Ovary (tissue), 3 donors: ENCODE measurements around the gene PPP6R3.

ENCODE experiments used
- CTCF ChIP-seq, 3 donors: fragments of 450-650 bp in 2 of 3; fragments of 200-600 bp in 1 of 3; IDR thresholded peaks; one replicate each; pipeline versions ENCODE4 v1.5.1 to v1.8.0; 2016 to 2022; ENCODE audit warnings: antibody characterized with exemption in 3 of 3, mild to moderate bottlenecking in 1 of 3
- EP300 ChIP-seq: sonication (generic); formaldehyde crosslinking; IDR thresholded peaks from one replicate; pipeline ENCODE4 v1.6.1; 2017; ENCODE audit warnings: antibody characterized with exemption
- POLR2A ChIP-seq: fragments of 450-650 bp; IDR thresholded peaks from one replicate; pipeline ENCODE4 v1.6.1; 2017; ENCODE audit warnings: antibody characterized with exemption, mild to moderate bottlenecking, moderate library complexity
- donor health status: DM: no; HTN: no; CAD: no.

GRCh38 chr11:68541116-68541515, 80.6 kb downstream of the PPP6R3 start:
- TF ChIP-seq CTCF (IDR thresholded peaks at IDR 0.05) (no peak), POLR2A (no peak), EP300 (no peak)
